Mesenchymal stem cell (in vitro differentiated cells and primary cell): Measurements from ENCODE around the gene CTBP2.
A peak's percentile ranks its signal among the peaks of the same experiment; 100 is the strongest.

Source experiments
- DNase-seq: peaks from one replicate; pipeline ENCODE4 v3.0.0-alpha.2; 2013
- H2AFZ ChIP-seq: one replicate; pipeline ENCODE4 v1.6.1; 2013; ENCODE audit warnings: low read depth, mild to moderate bottlenecking, control low read depth, inconsistent platforms, low read length, moderate library complexity
- H2AK5ac ChIP-seq: 2 replicates; pipeline ENCODE4 v1.6.1; 2013; ENCODE audit warnings: low read length, moderate library complexity, mild to moderate bottlenecking, inconsistent platforms; ENCODE audit not compliant: severe bottlenecking
- H2BK120ac ChIP-seq: one replicate; pipeline ENCODE4 v1.6.1; 2013; ENCODE audit warnings: low read depth, mild to moderate bottlenecking, inconsistent platforms, low read length, moderate library complexity
- H2BK12ac ChIP-seq, 2 experiments: one replicate each; pipeline ENCODE4 v1.6.1; 2013; ENCODE audit warnings: inconsistent platforms in 2 of 2, low read length in 2 of 2, mild to moderate bottlenecking in 2 of 2, moderate library complexity in 2 of 2, control low read depth in 1 of 2
- H2BK15ac ChIP-seq: one replicate; pipeline ENCODE4 v1.6.1; 2013; ENCODE audit warnings: mild to moderate bottlenecking, low read depth, inconsistent platforms; ENCODE audit not compliant: poor library complexity, severe bottlenecking
- H2BK5ac ChIP-seq: 2 replicates; pipeline ENCODE4 v1.6.1; 2013; ENCODE audit warnings: low read depth, mild to moderate bottlenecking, low read length, control low read depth, inconsistent platforms; ENCODE audit not compliant: poor library complexity, severe bottlenecking
- H3K14ac ChIP-seq, 2 experiments: one replicate each; pipeline ENCODE4 v1.6.1; 2013; ENCODE audit warnings: inconsistent platforms in 2 of 2, low read length in 2 of 2, control low read depth in 1 of 2, mild to moderate bottlenecking in 1 of 2, moderate library complexity in 1 of 2
- H3K18ac ChIP-seq, 2 experiments: one replicate each; pipeline ENCODE4 v1.6.1; 2013; ENCODE audit warnings: inconsistent platforms in 2 of 2, low read length in 2 of 2, control low read depth in 1 of 2, low read depth in 1 of 2, mild to moderate bottlenecking in 1 of 2
- H3K23ac ChIP-seq, 2 experiments: one replicate each; pipeline ENCODE4 v1.6.1; 2013; ENCODE audit warnings: inconsistent platforms in 2 of 2, low read length in 2 of 2, mild to moderate bottlenecking in 2 of 2, moderate library complexity in 2 of 2, control low read depth in 1 of 2
- H3K27ac ChIP-seq: 2 replicates; pipeline ENCODE4 v1.5.1; 2013; ENCODE audit warnings: mild to moderate bottlenecking, moderate library complexity, low read length, control low read depth, inconsistent platforms; ENCODE audit not compliant: poor library complexity, severe bottlenecking
- H3K27me3 ChIP-seq, 2 experiments: 2 replicates each; pipeline versions ENCODE4 v1.6.1 to v1.7.0; 2013; ENCODE audit warnings: low read length in 2 of 2, mild to moderate bottlenecking in 2 of 2, moderate library complexity in 2 of 2, control low read depth in 1 of 2, inconsistent platforms in 1 of 2; ENCODE audit not compliant: control insufficient read depth in 1 of 2, insufficient read depth in 1 of 2
- H3K36me3 ChIP-seq, 2 experiments: 2 replicates each; pipeline versions ENCODE4 v1.6.1 to v1.7.0; 2013; ENCODE audit warnings: low read length in 2 of 2, control low read depth in 1 of 2, inconsistent platforms in 1 of 2, low read depth in 1 of 2, mild to moderate bottlenecking in 1 of 2; ENCODE audit not compliant: insufficient read depth in 2 of 2, control insufficient read depth in 1 of 2
- H3K4ac ChIP-seq, 2 experiments: one replicate each; pipeline ENCODE4 v1.6.1; 2013; ENCODE audit warnings: inconsistent platforms in 2 of 2, low read length in 2 of 2, mild to moderate bottlenecking in 2 of 2, moderate library complexity in 2 of 2, control low read depth in 1 of 2, low read depth in 1 of 2
- H3K4me1 ChIP-seq: 2 replicates; pipeline ENCODE4 v1.6.1; 2013; ENCODE audit warnings: low read depth, low read length, control low read depth; ENCODE audit not compliant: control insufficient read depth, insufficient read depth
- H3K4me2 ChIP-seq: 2 replicates; pipeline ENCODE4 v1.6.1; 2013; ENCODE audit warnings: low read length, mild to moderate bottlenecking, inconsistent platforms; ENCODE audit not compliant: poor library complexity, severe bottlenecking
- H3K4me3 ChIP-seq, 2 experiments: 2 replicates each; pipeline versions ENCODE4 v1.5.1 to v1.7.0; 2013; ENCODE audit warnings: low read length in 2 of 2, mild to moderate bottlenecking in 2 of 2, control low read depth in 1 of 2, low read depth in 1 of 2; ENCODE audit not compliant: insufficient read depth in 1 of 2
- H3K79me1 ChIP-seq: replicated peaks from 2 replicates; pipeline ENCODE4 v1.6.1; 2013; ENCODE audit warnings: mild to moderate bottlenecking, control low read depth, low read length, inconsistent platforms; ENCODE audit not compliant: poor library complexity, severe bottlenecking
- H3K9ac ChIP-seq: 2 replicates; pipeline ENCODE4 v1.7.0; 2013; ENCODE audit warnings: mild to moderate bottlenecking, low read length, moderate library complexity
- H3K9me3 ChIP-seq: 2 replicates; pipeline ENCODE4 v1.7.0; 2013; ENCODE audit warnings: mild to moderate bottlenecking, low read length; ENCODE audit not compliant: control insufficient read depth
- H4K8ac ChIP-seq: one replicate; pipeline ENCODE4 v1.6.1; 2013; ENCODE audit warnings: inconsistent platforms, mild to moderate bottlenecking, low read length, moderate library complexity
- H4K91ac ChIP-seq: one replicate; pipeline ENCODE4 v1.6.1; 2013; ENCODE audit warnings: mild to moderate bottlenecking, low read length, inconsistent platforms
- WGBS: methylation state at CpG from one replicate; pipeline ENCODE4 v1.1.7; 2013; ENCODE audit warnings: mixed read lengths; 5-methylcytosine and 5-hydroxymethylcytosine counted together

The CTBP2 gene

GRCh38 chr10:124967255-124967654 is 193.1 kb downstream of the CTBP2 start:
- Histone ChIP-seq H2AK5ac (no peak overlapping the region), H3K27ac (no peak overlapping the region), H3K79me1 (peaks cover 31% of the 10 kb centered on the region), H2AFZ (no peak overlapping the region), H2BK120ac (no peak overlapping the region), H3K27me3 (no peaks in the 10 kb centered on the region), H3K9me3 (no peaks in the 10 kb centered on the region), H3K18ac (peak overlapping the region in 1 of 2 experiments; percentile 16), H3K4me2 (no peak overlapping the region), H2BK15ac (no peak overlapping the region), H4K91ac (no peak overlapping the region), H3K23ac (no peak overlapping the region), H3K4ac (no peak overlapping the region), H2BK12ac (no peak overlapping the region), H2BK5ac (no peak overlapping the region), H3K14ac (no peak overlapping the region), H3K9ac (no peak overlapping the region), H3K36me3 (peaks cover 6 to 53% of the 10 kb centered on the region in 2 experiments), H3K4me3 (no peak overlapping the region), H3K4me1 (peaks cover 3% of the 10 kb centered on the region), H4K8ac (no peak overlapping the region)
- no peak for DNase-seq
- WGBS: 98% methylated on average over 2 of the region's 2 CpGs

- Histone ChIP-seq H2BK120ac (no peak overlapping the region), H3K4me1 (peaks cover 5% of the 10 kb centered on the region), H3K9me3 (no peaks in the 10 kb centered on the region), H2BK5ac (no peak overlapping the region), H3K23ac (no peak overlapping the region), H3K27me3 (no peaks in the 10 kb centered on the region), H3K18ac (no peak overlapping the region), H3K4me3 (no peak overlapping the region), H3K14ac (no peak overlapping the region), H2AFZ (no peak overlapping the region), H3K4me2 (no peak overlapping the region), H3K27ac (peak overlapping the region; percentile 20), H4K8ac (no peak overlapping the region), H4K91ac (no peak overlapping the region), H3K79me1 (peaks cover 27% of the 10 kb centered on the region), H2BK12ac (no peak overlapping the region), H3K4ac (no peak overlapping the region), H2AK5ac (no peak overlapping the region), H3K36me3 (peaks cover 6 to 43% of the 10 kb centered on the region in 2 experiments), H2BK15ac (no peak overlapping the region), H3K9ac (no peak overlapping the region)
- WGBS: 93% methylated on average over 3 of the region's 5 CpGs
- no peak for DNase-seq
Observed at GRCh38 chr10:124966008-124966407, 194.4 kb downstream of the CTBP2 start.

- WGBS: 92% methylated on average over 3 of the region's 7 CpGs
Observed at GRCh38 chr10:124963866-124964720, 196.3 kb downstream of the CTBP2 start.

GRCh38 chr10:124962421-124962820 is 197.9 kb downstream of the CTBP2 start:
- Histone ChIP-seq H3K9ac (no peak overlapping the region), H3K27me3 (no peaks in the 10 kb centered on the region), H2BK12ac (no peak overlapping the region), H3K27ac (no peak overlapping the region), H2AK5ac (no peak overlapping the region), H2BK15ac (no peak overlapping the region), H3K79me1 (peaks cover 14% of the 10 kb centered on the region), H4K8ac (no peak overlapping the region), H3K18ac (no peak overlapping the region), H3K9me3 (no peaks in the 10 kb centered on the region), H2BK120ac (no peak overlapping the region), H3K4ac (no peak overlapping the region), H3K23ac (no peak overlapping the region), H3K36me3 (peaks cover 4 to 19% of the 10 kb centered on the region in 2 experiments), H3K4me1 (peaks cover 3% of the 10 kb centered on the region), H4K91ac (no peak overlapping the region), H3K4me2 (no peak overlapping the region), H2BK5ac (no peak overlapping the region), H2AFZ (no peak overlapping the region), H3K14ac (no peak overlapping the region), H3K4me3 (no peak overlapping the region)
- WGBS: 89% methylated on average over 1 of the region's 3 CpGs
- peak; percentile 79 for DNase-seq

More at GRCh38 chr10:124963866-124964720, 196.3 kb downstream of the CTBP2 start:
- Histone ChIP-seq H4K8ac (no peak overlapping the region), H3K36me3 (peaks cover 6 to 36% of the 10 kb centered on the region in 2 experiments), H3K23ac (no peak overlapping the region), H3K4ac (no peak overlapping the region), H2AFZ (no peak overlapping the region), H2AK5ac (no peak overlapping the region), H3K9me3 (no peaks in the 10 kb centered on the region), H3K18ac (no peak overlapping the region), H3K4me2 (no peak overlapping the region), H2BK5ac (no peak overlapping the region), H3K79me1 (peaks cover 24% of the 10 kb centered on the region), H3K4me1 (peaks cover 4% of the 10 kb centered on the region), H3K9ac (no peak overlapping the region), H2BK120ac (no peak overlapping the region), H3K27ac (no peak overlapping the region), H2BK12ac (no peak overlapping the region), H3K4me3 (no peak overlapping the region), H3K14ac (no peak overlapping the region), H2BK15ac (no peak overlapping the region), H4K91ac (no peak overlapping the region), H3K27me3 (no peaks in the 10 kb centered on the region)
- DNase-seq: no peak
